ENCODE results near the gene PAQR3.
A peak's percentile ranks its signal among the peaks of the same experiment; 100 is the strongest.
"Not testable (repeated sequence)": the region's sequence is repeated elsewhere in the genome, so short reads cannot be mapped to it uniquely, and the experiment has no call there.

PAQR3 gene

DNA sequence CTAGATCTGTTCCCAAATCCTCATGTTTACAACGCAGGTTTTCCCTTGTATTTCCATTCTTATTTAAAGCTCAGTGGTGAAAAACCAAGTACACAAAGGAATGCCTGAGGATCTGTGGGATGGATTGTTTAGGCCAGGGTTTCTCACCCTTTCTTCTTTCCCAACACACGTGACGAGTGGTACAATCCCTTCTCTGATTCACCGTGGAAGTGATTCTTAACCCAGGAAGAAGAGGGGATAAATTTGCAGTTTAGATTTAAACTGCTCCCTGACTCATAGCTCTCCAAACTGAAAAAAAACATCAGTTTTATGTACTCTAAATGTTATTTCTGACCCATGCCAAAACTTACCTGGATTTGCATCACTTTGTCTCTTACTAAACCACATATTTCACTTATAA, 17.0 kb downstream of the PAQR3 start:
- H3K27me3 ChIP-seq (ENCODE audit: control insufficient read depth in 1 of 2, insufficient read depth in 1 of 2, low read length in 2 of 2), result no peaks in the 10 kb centered on the region
- 80% methylated on average over 1 of the region's 4 CpGs for WGBS
- peak; percentile 55 for DNase-seq

DNA sequence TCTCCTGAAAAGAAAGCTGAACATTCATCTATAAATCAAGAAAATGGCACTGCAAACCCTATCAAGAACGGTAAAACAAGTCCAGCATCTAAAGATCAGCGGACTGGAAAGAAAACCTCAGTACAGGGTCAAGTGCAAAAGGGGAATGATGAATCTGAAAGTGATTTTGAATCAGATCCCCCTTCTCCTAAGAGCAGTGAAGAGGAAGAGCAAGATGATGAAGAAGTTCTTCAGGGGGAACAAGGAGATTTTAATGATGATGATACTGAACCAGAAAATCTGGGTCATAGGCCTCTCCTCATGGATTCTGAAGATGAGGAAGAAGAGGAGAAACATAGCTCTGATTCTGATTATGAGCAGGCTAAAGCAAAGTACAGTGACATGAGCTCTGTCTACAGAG, 28.6 kb downstream of the PAQR3 start:
- no peak overlapping the region for H2BK5ac ChIP-seq (ENCODE audit: low read depth, low read length, poor library complexity, severe bottlenecking)
- no peak overlapping the region for H3K27ac ChIP-seq (ENCODE audit: low read length, poor library complexity, severe bottlenecking)
- no peak overlapping the region for H2BK12ac ChIP-seq (ENCODE audit: low read length in 2 of 2)
- H3K4me2 ChIP-seq (ENCODE audit: low read length, poor library complexity, severe bottlenecking), result no peak overlapping the region
- no peaks in the 10 kb centered on the region for H3K27me3 ChIP-seq (ENCODE audit: control insufficient read depth in 1 of 2, insufficient read depth in 1 of 2, low read length in 2 of 2)
- peaks cover 4% of the 10 kb centered on the region for H3K79me1 ChIP-seq (replicated peaks; ENCODE audit: low read length, poor library complexity, severe bottlenecking)
- H3K23ac ChIP-seq (ENCODE audit: low read length in 2 of 2), result no peak overlapping the region
- H3K4me1 ChIP-seq (ENCODE audit: control insufficient read depth, insufficient read depth, low read depth, low read length), result no peaks in the 10 kb centered on the region
- H2AFZ ChIP-seq (ENCODE audit: low read depth, low read length), result no peak overlapping the region
- H3K9ac ChIP-seq (ENCODE audit: low read length), result no peak overlapping the region
- peaks cover 10 to 67% of the 10 kb centered on the region in 2 experiments for H3K36me3 ChIP-seq (ENCODE audit: control insufficient read depth in 1 of 2, insufficient read depth in 2 of 2, low read depth in 1 of 2, low read length in 2 of 2)
- no peak overlapping the region for H3K4me3 ChIP-seq (ENCODE audit: insufficient read depth in 1 of 2, low read depth in 1 of 2, low read length in 2 of 2)
- no peak overlapping the region for H3K14ac ChIP-seq (ENCODE audit: low read length in 2 of 2)
- no peak for DNase-seq
- H3K9me3 ChIP-seq (ENCODE audit: control insufficient read depth, low read length), result no peaks in the 10 kb centered on the region
- H4K91ac ChIP-seq (ENCODE audit: low read length), result no peak overlapping the region
- H2BK15ac ChIP-seq (ENCODE audit: low read depth, poor library complexity, severe bottlenecking), result no peak overlapping the region
- no peak overlapping the region for H2AK5ac ChIP-seq (ENCODE audit: low read length, severe bottlenecking)
- H2BK120ac ChIP-seq (ENCODE audit: low read depth, low read length), result no peak overlapping the region
- H3K18ac ChIP-seq (ENCODE audit: low read depth in 1 of 2, low read length in 2 of 2), result no peak overlapping the region
- WGBS, result 100% methylated on average over 2 of the region's 2 CpGs
- no peak overlapping the region for H3K4ac ChIP-seq (ENCODE audit: low read depth in 1 of 2, low read length in 2 of 2)
- H4K8ac ChIP-seq (ENCODE audit: low read length), result no peak overlapping the region

More for the DNA sequence above, 17.0 kb downstream of the PAQR3 start:
- H3K18ac ChIP-seq (ENCODE audit: low read depth in 1 of 2, low read length in 2 of 2), result no peak overlapping the region
- no peaks in the 10 kb centered on the region for H3K4me1 ChIP-seq (ENCODE audit: control insufficient read depth, insufficient read depth, low read depth, low read length)
- H2BK15ac ChIP-seq (ENCODE audit: low read depth, poor library complexity, severe bottlenecking), result no peak overlapping the region
- H3K4ac ChIP-seq (ENCODE audit: low read depth in 1 of 2, low read length in 2 of 2), result no peak overlapping the region
- H3K9me3 ChIP-seq (ENCODE audit: control insufficient read depth, low read length), result no peaks in the 10 kb centered on the region
- H3K36me3 ChIP-seq (ENCODE audit: control insufficient read depth in 1 of 2, insufficient read depth in 2 of 2, low read depth in 1 of 2, low read length in 2 of 2), result peaks cover 0 to 77% of the 10 kb centered on the region in 2 experiments
- H2BK5ac ChIP-seq (ENCODE audit: low read depth, low read length, poor library complexity, severe bottlenecking), result no peak overlapping the region
- no peak overlapping the region for H2AK5ac ChIP-seq (ENCODE audit: low read length, severe bottlenecking)
- no peak overlapping the region for H2BK120ac ChIP-seq (ENCODE audit: low read depth, low read length)
- H3K23ac ChIP-seq (ENCODE audit: low read length in 2 of 2), result no peak overlapping the region
- H3K79me1 ChIP-seq (replicated peaks; ENCODE audit: low read length, poor library complexity, severe bottlenecking), result no peaks in the 10 kb centered on the region
- H3K14ac ChIP-seq (ENCODE audit: low read length in 2 of 2), result no peak overlapping the region
- no peak overlapping the region for H4K8ac ChIP-seq (ENCODE audit: low read length)
- no peak overlapping the region for H4K91ac ChIP-seq (ENCODE audit: low read length)
- H3K27ac ChIP-seq (ENCODE audit: low read length, poor library complexity, severe bottlenecking), result no peak overlapping the region
- no peak overlapping the region for H2BK12ac ChIP-seq (ENCODE audit: low read length in 2 of 2)
- no peak overlapping the region for H3K4me3 ChIP-seq (ENCODE audit: insufficient read depth in 1 of 2, low read depth in 1 of 2, low read length in 2 of 2)
- no peak overlapping the region for H2AFZ ChIP-seq (ENCODE audit: low read depth, low read length)
- H3K4me2 ChIP-seq (ENCODE audit: low read length, poor library complexity, severe bottlenecking), result no peak overlapping the region
- H3K9ac ChIP-seq (ENCODE audit: low read length), result no peak overlapping the region

DNA sequence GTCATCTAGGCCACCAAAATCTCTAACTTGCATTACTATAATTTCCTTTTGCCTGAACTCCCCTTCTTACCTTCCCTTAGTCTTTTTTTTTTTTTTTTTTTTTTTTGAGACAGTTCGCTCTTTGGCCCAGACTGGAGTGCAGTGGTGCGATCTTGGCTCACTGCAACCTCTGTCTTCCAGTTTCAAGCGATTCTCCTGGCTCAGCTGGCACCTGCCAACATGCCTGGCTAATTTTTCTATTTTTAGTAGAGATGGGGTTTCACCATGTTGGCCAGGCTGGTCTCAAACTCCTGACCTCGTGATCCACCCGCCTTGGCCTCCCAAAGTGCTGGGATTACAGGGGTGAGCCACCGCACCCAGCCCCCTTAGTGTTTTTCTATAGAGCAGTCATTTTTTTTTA, 30.3 kb downstream of the PAQR3 start:
- DNase-seq; H3K9ac ChIP-seq (ENCODE audit: low read length); H3K4me3 ChIP-seq (ENCODE audit: insufficient read depth in 1 of 2, low read depth in 1 of 2, low read length in 2 of 2); H3K14ac ChIP-seq (ENCODE audit: low read length in 2 of 2); H3K23ac ChIP-seq (ENCODE audit: low read length in 2 of 2); H3K27ac ChIP-seq (ENCODE audit: low read length, poor library complexity, severe bottlenecking); H3K27me3 ChIP-seq (ENCODE audit: control insufficient read depth in 1 of 2, insufficient read depth in 1 of 2, low read length in 2 of 2); H2AK5ac ChIP-seq (ENCODE audit: low read length, severe bottlenecking); H4K91ac ChIP-seq (ENCODE audit: low read length); H4K8ac ChIP-seq (ENCODE audit: low read length); H2BK12ac ChIP-seq (ENCODE audit: low read length in 2 of 2); H3K9me3 ChIP-seq (ENCODE audit: control insufficient read depth, low read length); H2BK5ac ChIP-seq (ENCODE audit: low read depth, low read length, poor library complexity, severe bottlenecking); H2AFZ ChIP-seq (ENCODE audit: low read depth, low read length); H3K4me2 ChIP-seq (ENCODE audit: low read length, poor library complexity, severe bottlenecking); H3K18ac ChIP-seq (ENCODE audit: low read depth in 1 of 2, low read length in 2 of 2); H3K79me1 ChIP-seq (replicated peaks; ENCODE audit: low read length, poor library complexity, severe bottlenecking); H3K4me1 ChIP-seq (ENCODE audit: control insufficient read depth, insufficient read depth, low read depth, low read length); H2BK120ac ChIP-seq (ENCODE audit: low read depth, low read length); H2BK15ac ChIP-seq (ENCODE audit: low read depth, poor library complexity, severe bottlenecking); H3K4ac ChIP-seq (ENCODE audit: low read depth in 1 of 2, low read length in 2 of 2): not testable (repeated sequence)
- peaks cover 10 to 51% of the 10 kb centered on the region in 2 experiments for H3K36me3 ChIP-seq (ENCODE audit: control insufficient read depth in 1 of 2, insufficient read depth in 2 of 2, low read depth in 1 of 2, low read length in 2 of 2)
- 100% methylated on average over 1 of the region's 6 CpGs for WGBS

DNA sequence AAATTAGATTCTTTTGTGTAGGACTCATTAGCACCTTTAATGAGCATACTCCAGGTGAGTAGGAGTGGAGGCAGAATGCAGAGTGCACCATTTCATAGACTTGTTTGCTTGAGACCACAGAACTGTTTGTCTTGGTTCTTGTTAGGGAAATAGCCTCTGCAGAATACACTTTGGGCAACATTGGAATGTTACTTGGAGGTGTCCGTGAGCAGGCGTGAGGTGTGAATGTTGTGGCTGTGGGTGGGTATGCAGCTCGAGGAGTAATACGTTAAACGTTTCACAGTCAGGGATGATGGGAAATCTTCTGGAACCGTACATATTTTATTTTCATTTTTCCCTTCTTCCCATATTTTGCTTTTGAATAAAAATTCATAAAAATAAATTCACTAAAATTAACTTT, 31.6 kb downstream of the PAQR3 start:
- Histone ChIP-seq H2AFZ (ENCODE audit: low read depth, low read length) (no peak overlapping the region), H3K4me3 (ENCODE audit: insufficient read depth in 1 of 2, low read depth in 1 of 2, low read length in 2 of 2) (no peak overlapping the region), H3K9ac (ENCODE audit: low read length) (no peak overlapping the region), H2AK5ac (ENCODE audit: low read length, severe bottlenecking) (no peak overlapping the region), H2BK120ac (ENCODE audit: low read depth, low read length) (no peak overlapping the region), H2BK12ac (ENCODE audit: low read length in 2 of 2) (no peak overlapping the region), H2BK15ac (ENCODE audit: low read depth, poor library complexity, severe bottlenecking) (no peak overlapping the region), H3K36me3 (ENCODE audit: control insufficient read depth in 1 of 2, insufficient read depth in 2 of 2, low read depth in 1 of 2, low read length in 2 of 2) (peaks cover 10 to 51% of the 10 kb centered on the region in 2 experiments), H3K4ac (ENCODE audit: low read depth in 1 of 2, low read length in 2 of 2) (no peak overlapping the region), H3K27me3 (ENCODE audit: control insufficient read depth in 1 of 2, insufficient read depth in 1 of 2, low read length in 2 of 2) (no peaks in the 10 kb centered on the region), H3K14ac (ENCODE audit: low read length in 2 of 2) (no peak overlapping the region), H3K4me2 (ENCODE audit: low read length, poor library complexity, severe bottlenecking) (no peak overlapping the region), H3K23ac (ENCODE audit: low read length in 2 of 2) (no peak overlapping the region), H3K27ac (ENCODE audit: low read length, poor library complexity, severe bottlenecking) (no peak overlapping the region), H3K9me3 (ENCODE audit: control insufficient read depth, low read length) (no peaks in the 10 kb centered on the region), H3K4me1 (ENCODE audit: control insufficient read depth, insufficient read depth, low read depth, low read length) (no peaks in the 10 kb centered on the region), H3K79me1 (replicated peaks; ENCODE audit: low read length, poor library complexity, severe bottlenecking) (peaks cover 4% of the 10 kb centered on the region), H4K91ac (ENCODE audit: low read length) (no peak overlapping the region), H3K18ac (ENCODE audit: low read depth in 1 of 2, low read length in 2 of 2) (no peak overlapping the region), H4K8ac (ENCODE audit: low read length) (no peak overlapping the region), H2BK5ac (ENCODE audit: low read depth, low read length, poor library complexity, severe bottlenecking) (no peak overlapping the region)
- 100% methylated on average over 2 of the region's 6 CpGs for WGBS
- no peak for DNase-seq

All from mesenchymal stem cell (in vitro differentiated cells and primary cell).